ENCODE results near the gene KBTBD4.

The KBTBD4 gene

DNA sequence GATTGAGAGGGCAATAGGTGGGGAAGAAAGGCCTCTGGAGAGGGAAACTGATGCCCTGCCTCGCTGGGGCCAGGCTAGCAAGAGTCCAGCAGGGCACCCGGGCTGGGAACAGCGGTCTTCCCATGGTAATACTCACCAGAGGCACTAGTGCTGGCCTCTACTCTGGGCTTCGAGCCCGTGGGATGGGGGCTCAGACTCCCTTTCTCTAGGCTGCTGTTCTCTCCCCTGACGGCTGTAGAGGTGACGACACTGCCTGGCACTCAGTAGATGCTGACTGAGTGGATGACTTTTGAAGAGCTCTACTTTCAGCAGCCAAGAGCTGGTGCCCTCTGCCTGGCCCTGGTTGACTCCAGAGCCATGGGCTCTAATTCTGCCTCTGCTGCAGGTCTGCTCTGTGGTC, 16.3 kb upstream of the KBTBD4 start:
- Histone ChIP-seq H3K4me3 (ENCODE audit: low read depth, low read length, poor library complexity, severe bottlenecking) (no peak overlapping the region), H3K4me1 (ENCODE audit: insufficient read depth, low read length, severe bottlenecking) (no peaks in the 10 kb centered on the region), H3F3A (ENCODE audit: insufficient read depth, low read length) (no peaks in the 10 kb centered on the region), H3K36me3 (ENCODE audit: insufficient read depth, low read length) (no peaks in the 10 kb centered on the region), H3K9ac (ENCODE audit: low read length) (no peak overlapping the region), H3K27ac (ENCODE audit: low read depth, low read length, poor library complexity, severe bottlenecking) (no peak overlapping the region), H3K9me2 (ENCODE audit: low read depth, low read length) (no peaks in the 10 kb centered on the region), H3K27me3 (ENCODE audit: insufficient read depth, low read length) (peaks cover 4% of the 10 kb centered on the region; the same call in 1 of the 2 replicates), H2AFZ (ENCODE audit: low read length) (no peak overlapping the region), H3K9me3 (ENCODE audit: low read length) (no peaks in the 10 kb centered on the region), H3K4me2 (ENCODE audit: low read length) (no peak overlapping the region), H4K20me1 (ENCODE audit: insufficient read depth, low read length) (no peaks in the 10 kb centered on the region), H3K79me2 (ENCODE audit: insufficient read depth, low read length) (no peaks in the 10 kb centered on the region)
- TF ChIP-seq, protein P1, sequence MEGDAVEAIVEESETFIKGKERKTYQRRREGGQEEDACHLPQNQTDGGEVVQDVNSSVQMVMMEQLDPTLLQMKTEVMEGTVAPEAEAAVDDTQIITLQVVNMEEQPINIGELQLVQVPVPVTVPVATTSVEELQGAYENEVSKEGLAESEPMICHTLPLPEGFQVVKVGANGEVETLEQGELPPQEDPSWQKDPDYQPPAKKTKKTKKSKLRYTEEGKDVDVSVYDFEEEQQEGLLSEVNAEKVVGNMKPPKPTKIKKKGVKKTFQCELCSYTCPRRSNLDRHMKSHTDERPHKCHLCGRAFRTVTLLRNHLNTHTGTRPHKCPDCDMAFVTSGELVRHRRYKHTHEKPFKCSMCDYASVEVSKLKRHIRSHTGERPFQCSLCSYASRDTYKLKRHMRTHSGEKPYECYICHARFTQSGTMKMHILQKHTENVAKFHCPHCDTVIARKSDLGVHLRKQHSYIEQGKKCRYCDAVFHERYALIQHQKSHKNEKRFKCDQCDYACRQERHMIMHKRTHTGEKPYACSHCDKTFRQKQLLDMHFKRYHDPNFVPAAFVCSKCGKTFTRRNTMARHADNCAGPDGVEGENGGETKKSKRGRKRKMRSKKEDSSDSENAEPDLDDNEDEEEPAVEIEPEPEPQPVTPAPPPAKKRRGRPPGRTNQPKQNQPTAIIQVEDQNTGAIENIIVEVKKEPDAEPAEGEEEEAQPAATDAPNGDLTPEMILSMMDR (IDR thresholded peaks at IDR 0.05; ENCODE audit: low read length) = no peak
- no peak for TF ChIP-seq EZH2 (IDR thresholded peaks at IDR 0.05; ENCODE audit: borderline replicate concordance, low read length)

DNA sequence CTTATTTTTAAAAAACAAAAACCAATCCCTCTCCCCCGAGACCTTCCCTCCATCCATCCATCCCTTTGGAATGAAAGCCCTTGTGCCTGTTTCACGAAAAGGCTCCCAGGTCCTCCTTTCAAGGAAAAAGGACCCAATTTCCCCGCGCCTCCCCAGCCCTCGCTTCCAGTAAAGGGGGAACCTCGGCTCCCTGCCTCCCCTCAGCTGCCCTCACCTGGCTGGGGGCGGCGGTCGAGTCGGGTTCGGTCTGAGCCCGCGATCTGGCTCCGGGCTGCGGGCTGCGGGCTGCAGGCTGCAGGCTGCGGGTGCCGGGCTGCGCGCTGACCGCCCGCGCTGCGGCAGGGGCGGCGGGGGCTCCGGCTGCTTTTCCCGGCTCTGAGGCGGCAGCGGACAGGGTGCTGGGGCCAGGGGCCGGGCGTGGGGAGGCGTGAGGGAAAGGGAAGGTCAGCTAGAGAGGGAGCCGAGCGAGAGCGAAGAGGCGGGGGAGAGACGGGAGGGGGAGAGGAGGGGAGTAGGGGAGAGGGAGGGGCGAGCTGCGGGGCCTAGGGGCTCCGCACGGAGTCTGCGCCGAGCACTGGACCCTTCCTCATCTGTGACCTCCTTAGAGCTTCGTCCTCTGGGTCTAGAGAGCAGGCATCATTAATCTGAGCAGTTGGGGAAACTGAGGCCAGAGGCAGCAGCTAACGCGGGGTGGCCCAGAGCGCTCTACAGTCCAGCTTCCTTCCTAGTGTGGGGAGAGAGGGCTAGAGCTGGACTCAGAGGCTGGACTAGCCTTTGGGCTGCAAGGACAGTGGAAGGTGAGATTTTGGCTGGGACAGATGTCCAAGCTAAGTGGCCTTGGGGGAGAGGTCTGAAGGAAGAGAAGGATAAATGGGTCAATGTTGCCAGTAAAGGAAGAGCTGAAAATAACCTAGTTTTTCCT, 15.4 kb upstream of the KBTBD4 start, which contains the start of gene C1QTNF4:
TSS of gene C1QTNF4 (minus strand) at position 478 of the 922 bp plus-strand sequence. CDS start 3,601 bp downstream, outside the sequence.
- H3K4me2 ChIP-seq (ENCODE audit: low read length) = no peak within 1 kb of the TSS
- H3K36me3 ChIP-seq (ENCODE audit: insufficient read depth, low read length) = no peaks in the 10 kb centered on the region

DNA sequence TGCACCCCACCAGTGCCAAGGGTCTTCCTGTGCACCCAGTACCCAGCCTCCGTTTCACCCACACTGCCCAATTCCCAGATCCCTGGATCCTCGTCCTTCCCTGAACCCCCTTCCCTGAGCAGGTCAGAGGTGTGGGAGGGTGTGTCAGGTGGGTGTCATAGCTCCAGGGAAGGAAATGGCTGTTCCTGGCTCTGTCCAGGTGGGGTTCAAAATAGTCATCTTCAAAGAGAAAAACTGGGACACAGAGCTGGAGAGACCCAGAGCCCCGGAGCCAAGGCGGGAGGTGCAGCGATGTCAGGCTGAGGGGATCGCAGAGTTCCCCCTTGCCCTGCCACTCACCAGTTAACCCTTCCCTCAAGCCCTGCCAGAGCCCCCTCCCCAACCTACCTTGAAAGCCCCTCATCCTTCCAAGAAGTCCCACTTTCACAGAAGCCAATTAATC, 14.7 kb upstream of the KBTBD4 start:
- Histone ChIP-seq H3K9me3 (ENCODE audit: low read length) (no peaks in the 10 kb centered on the region), H3F3A (ENCODE audit: insufficient read depth, low read length) (no peaks in the 10 kb centered on the region), H3K36me3 (ENCODE audit: insufficient read depth, low read length) (no peaks in the 10 kb centered on the region), H3K9me2 (ENCODE audit: low read depth, low read length) (no peaks in the 10 kb centered on the region), H3K79me2 (ENCODE audit: insufficient read depth, low read length) (no peaks in the 10 kb centered on the region), H3K27ac (ENCODE audit: low read depth, low read length, poor library complexity, severe bottlenecking) (no peak overlapping the region), H3K4me1 (ENCODE audit: insufficient read depth, low read length, severe bottlenecking) (no peaks in the 10 kb centered on the region), H4K20me1 (ENCODE audit: insufficient read depth, low read length) (no peaks in the 10 kb centered on the region), H3K9ac (ENCODE audit: low read length) (no peak overlapping the region), H2AFZ (ENCODE audit: low read length) (no peak overlapping the region), H3K27me3 (ENCODE audit: insufficient read depth, low read length) (peaks cover 4% of the 10 kb centered on the region; the same call in 1 of the 2 replicates), H3K4me3 (ENCODE audit: low read depth, low read length, poor library complexity, severe bottlenecking) (no peak overlapping the region), H3K4me2 (ENCODE audit: low read length) (no peak overlapping the region)
- no peak for TF ChIP-seq EZH2 (IDR thresholded peaks at IDR 0.05; ENCODE audit: borderline replicate concordance, low read length)
- TF ChIP-seq, protein P1 (IDR thresholded peaks at IDR 0.05; ENCODE audit: low read length) = no peak

More for the DNA sequence above, 15.4 kb upstream of the KBTBD4 start, which contains the start of gene C1QTNF4:
- Histone ChIP-seq H3K9me3 (ENCODE audit: low read length) (no peaks in the 10 kb centered on the region), H3K9me2 (ENCODE audit: low read depth, low read length) (no peaks in the 10 kb centered on the region), H3K4me3 (ENCODE audit: low read depth, low read length, poor library complexity, severe bottlenecking) (no peak within 1 kb of the TSS), H3K27ac (ENCODE audit: low read depth, low read length, poor library complexity, severe bottlenecking) (no peak within 1 kb of the TSS), H3K27me3 (ENCODE audit: insufficient read depth, low read length) (peaks cover 4% of the 10 kb centered on the region; the same call in 1 of the 2 replicates), H3F3A (ENCODE audit: insufficient read depth, low read length) (no peaks in the 10 kb centered on the region), H4K20me1 (ENCODE audit: insufficient read depth, low read length) (no peaks in the 10 kb centered on the region), H3K4me1 (ENCODE audit: insufficient read depth, low read length, severe bottlenecking) (no peaks in the 10 kb centered on the region), H3K79me2 (ENCODE audit: insufficient read depth, low read length) (no peaks in the 10 kb centered on the region), H2AFZ (ENCODE audit: low read length) (no peak within 1 kb of the TSS), H3K9ac (ENCODE audit: low read length) (no peak within 1 kb of the TSS)
- no peak for TF ChIP-seq EZH2 (IDR thresholded peaks at IDR 0.05; ENCODE audit: borderline replicate concordance, low read length)
- TF ChIP-seq, protein P1 (IDR thresholded peaks at IDR 0.05; ENCODE audit: low read length) = no peak

All from OCI-LY1 (cell line).